ENCODE measurements around the gene TFAP2C. TPM values are rescaled to one million over a fixed set of nuclear protein-coding genes. Genes with fewer than 3 reads are reported as not detected.

The TFAP2C gene
- total and polyA plus RNA-seq, 9 of the 15 experiments (the other 6 are each of a cell fraction or from before 2014, with no cell fraction given): 0.03 to 0.04 TPM; not detected in 7

- intact Hi-C loops (cut with micrococcal nuclease): no loop called here
- ATAC-seq (no peak), FAIRE-seq (no peak), DNase-seq (ENCODE audit: extremely low read depth in 1 of 4, low spot score in 3 of 4) (no peak)
- POLR2A ChIA-PET: interaction anchor here (0.6 to 0.8 kb wide), 2 partner anchors 22 to 121 kb away, joined by 3 to 5 read pairs; no protein-coding TSS in a partner anchor
- Histone ChIP-seq H3K79me2 (ENCODE audit: control insufficient read depth, insufficient read depth, low read length) (no peaks in the 10 kb centered on the region), H3K27ac (ENCODE audit: extremely low read depth, low read depth, low read length) (no peak overlapping the region), H3K9me3 (replicated peaks; ENCODE audit: control insufficient read depth, insufficient read depth, low read depth, low read length) (no peaks in the 10 kb centered on the region), H4K20me1 (replicated peaks; ENCODE audit: control insufficient read depth, insufficient read depth, low read length) (no peaks in the 10 kb centered on the region), H3K4me2 (ENCODE audit: insufficient read depth, low read length) (no peak overlapping the region), H2AFZ (ENCODE audit: low read depth, low read length) (no peak overlapping the region), H3K9ac (ENCODE audit: insufficient read depth in 1 of 2, low read depth in 2 of 2, low read length in 2 of 2) (no peak overlapping the region), H3K9me1 (ENCODE audit: control insufficient read depth, insufficient read depth, low read length) (no peaks in the 10 kb centered on the region), H3K36me3 (ENCODE audit: control insufficient read depth, insufficient read depth, low read length) (no peaks in the 10 kb centered on the region), H3K4me3 (no peak overlapping the region), H3K4me1 (replicated peaks in 1 of 2; ENCODE audit: control insufficient read depth in 2 of 2, insufficient read depth in 2 of 2, low read length in 2 of 2) (no peaks in the 10 kb centered on the region), H3K27me3 (ENCODE audit: control insufficient read depth in 2 of 2, insufficient read depth in 2 of 2, low read length in 2 of 2) (peaks cover 0 to 24% of the 10 kb centered on the region in 2 experiments; a peak in 3 of 5 replicates)
- in situ Hi-C loops (cut with MboI): no loop called here
- BruUV-seq (replicated peaks): no TSS peak
- 2% methylated on average over 4 of the region's 7 CpGs for WGBS (ENCODE audit: insufficient coverage, low coverage, missing lambda C conversion rate)
- CTCF ChIA-PET (ENCODE audit: low intra/inter-chr PET ratio): no interaction called here
- TF ChIP-seq ZBTB40 (IDR thresholded peaks at IDR 0.05) (peak; percentile 88), ZBTB40 (CRISPR knock-in tag; IDR thresholded peaks at IDR 0.05) (peak; percentile 86), SIN3A (IDR thresholded peaks at IDR 0.05; ENCODE audit: borderline replicate concordance in 2 of 2, control insufficient read depth in 1 of 2, low read depth in 2 of 2, low read length in 2 of 2) (no peak), ZNF384 (IDR thresholded peaks at IDR 0.05; ENCODE audit: low read depth, low read length) (peak; percentile 57)
Observed at GRCh38 chr20:56687061-56687460, 58.0 kb downstream of the TFAP2C start.

All from K562 (cell line).